ENCODE measurements around the gene TNS1.

TNS1 gene

GRCh38 chr2:217943446-217944321 is 59.1 kb downstream of the TNS1 start:
- Histone ChIP-seq H3K9ac (ENCODE audit: insufficient read length) (no peak overlapping the region), H3K36me3 (ENCODE audit: insufficient read depth, low read length) (no peaks in the 10 kb centered on the region; the same call in 1 of the 2 replicates), H3K4me3 (no peak overlapping the region), H3K9me3 (ENCODE audit: low read depth, low read length) (no peaks in the 10 kb centered on the region), H3K27ac (0 out of 2 replicates have a peak overlapping the region, but pooled peaks have one; percentile 7)
- no peak for DNase-seq (ENCODE audit: low read depth, low spot score)
- TF ChIP-seq EZH2 (IDR thresholded peaks at IDR 0.05), result no peak
- TF ChIP-seq FOXP2 (optimal IDR thresholded peaks at IDR 0.05; ENCODE audit: control extremely low read depth, extremely low read length, insufficient read depth), result no peak
- TF ChIP-seq POLR2AphosphoS5 (IDR thresholded peaks at IDR 0.05; ENCODE audit: borderline replicate concordance, low read depth, low read length), result no peak

- Histone ChIP-seq H3K9me3 (ENCODE audit: low read depth, low read length) (no peaks in the 10 kb centered on the region), H3K27ac (no peak overlapping the region), H3K9ac (ENCODE audit: insufficient read length) (no peak overlapping the region), H3K36me3 (ENCODE audit: insufficient read depth, low read length) (no peaks in the 10 kb centered on the region; the same call in 1 of the 2 replicates), H3K4me3 (no peak overlapping the region)
- no peak for DNase-seq (ENCODE audit: low read depth, low spot score)
- TF ChIP-seq FOXP2 (optimal IDR thresholded peaks at IDR 0.05; ENCODE audit: control extremely low read depth, extremely low read length, insufficient read depth), result no peak
- no peak for TF ChIP-seq EZH2 (IDR thresholded peaks at IDR 0.05)
- TF ChIP-seq POLR2AphosphoS5 (IDR thresholded peaks at IDR 0.05; ENCODE audit: borderline replicate concordance, low read depth, low read length), result no peak
Observed at GRCh38 chr2:217942731-217943335, 60.0 kb downstream of the TNS1 start.

GRCh38 chr2:217941886-217942728 is 60.7 kb downstream of the TNS1 start:
- no peak overlapping the region for H3K9ac ChIP-seq (ENCODE audit: insufficient read length)
- DNase-seq (ENCODE audit: low read depth, low spot score), result no peak
- TF ChIP-seq EZH2 (IDR thresholded peaks at IDR 0.05), result no peak
- no peak for TF ChIP-seq POLR2AphosphoS5 (IDR thresholded peaks at IDR 0.05; ENCODE audit: borderline replicate concordance, low read depth, low read length)
- no peak for TF ChIP-seq FOXP2 (optimal IDR thresholded peaks at IDR 0.05; ENCODE audit: control extremely low read depth, extremely low read length, insufficient read depth)
- H3K36me3 ChIP-seq (ENCODE audit: insufficient read depth, low read length), result no peaks in the 10 kb centered on the region; the same call in 1 of the 2 replicates
- no peak overlapping the region for H3K27ac ChIP-seq
- H3K4me3 ChIP-seq, result no peak overlapping the region
- no peaks in the 10 kb centered on the region for H3K9me3 ChIP-seq (ENCODE audit: low read depth, low read length)

- no peaks in the 10 kb centered on the region; the same call in 1 of the 2 replicates for H3K36me3 ChIP-seq (ENCODE audit: insufficient read depth, low read length)
- no peak overlapping the region for H3K4me3 ChIP-seq
- H3K27ac ChIP-seq, result no peak overlapping the region
- no peak for DNase-seq (ENCODE audit: low read depth, low spot score)
- H3K9me3 ChIP-seq (ENCODE audit: low read depth, low read length), result no peaks in the 10 kb centered on the region
- TF ChIP-seq EZH2 (IDR thresholded peaks at IDR 0.05) (no peak), POLR2AphosphoS5 (IDR thresholded peaks at IDR 0.05; ENCODE audit: borderline replicate concordance, low read depth, low read length) (no peak), FOXP2 (optimal IDR thresholded peaks at IDR 0.05; ENCODE audit: control extremely low read depth, extremely low read length, insufficient read depth) (no peak)
- H3K9ac ChIP-seq (ENCODE audit: insufficient read length), result no peak overlapping the region
Observed at GRCh38 chr2:217941339-217941738, 61.5 kb downstream of the TNS1 start.

GRCh38 chr2:217940261-217941220 is 62.3 kb downstream of the TNS1 start:
- no peaks in the 10 kb centered on the region; the same call in 1 of the 2 replicates for H3K36me3 ChIP-seq (ENCODE audit: insufficient read depth, low read length)
- H3K9me3 ChIP-seq (ENCODE audit: low read depth, low read length), result no peaks in the 10 kb centered on the region
- H3K9ac ChIP-seq (ENCODE audit: insufficient read length), result no peak overlapping the region
- no peak for TF ChIP-seq EZH2 (IDR thresholded peaks at IDR 0.05)
- TF ChIP-seq POLR2AphosphoS5 (IDR thresholded peaks at IDR 0.05; ENCODE audit: borderline replicate concordance, low read depth, low read length), result no peak
- no peak for TF ChIP-seq FOXP2 (optimal IDR thresholded peaks at IDR 0.05; ENCODE audit: control extremely low read depth, extremely low read length, insufficient read depth)
- no peak overlapping the region for H3K27ac ChIP-seq
- no peak for DNase-seq (ENCODE audit: low read depth, low spot score)
- H3K4me3 ChIP-seq, result no peak overlapping the region

GRCh38 chr2:217939629-217940245 is 63.1 kb downstream of the TNS1 start:
- no peak overlapping the region for H3K9ac ChIP-seq (ENCODE audit: insufficient read length)
- DNase-seq (ENCODE audit: low read depth, low spot score), result no peak
- H3K27ac ChIP-seq, result no peak overlapping the region
- H3K4me3 ChIP-seq, result no peak overlapping the region
- no peaks in the 10 kb centered on the region for H3K9me3 ChIP-seq (ENCODE audit: low read depth, low read length)
- no peak for TF ChIP-seq POLR2AphosphoS5 (IDR thresholded peaks at IDR 0.05; ENCODE audit: borderline replicate concordance, low read depth, low read length)
- TF ChIP-seq FOXP2 (optimal IDR thresholded peaks at IDR 0.05; ENCODE audit: control extremely low read depth, extremely low read length, insufficient read depth), result no peak
- no peak for TF ChIP-seq EZH2 (IDR thresholded peaks at IDR 0.05)
- H3K36me3 ChIP-seq (ENCODE audit: insufficient read depth, low read length), result no peaks in the 10 kb centered on the region; the same call in 1 of the 2 replicates

GRCh38 chr2:217939220-217939619 is 63.6 kb downstream of the TNS1 start:
- Histone ChIP-seq H3K9ac (ENCODE audit: insufficient read length) (no peak overlapping the region), H3K27ac (no peak overlapping the region), H3K36me3 (ENCODE audit: insufficient read depth, low read length) (no peaks in the 10 kb centered on the region), H3K9me3 (ENCODE audit: low read depth, low read length) (no peaks in the 10 kb centered on the region), H3K4me3 (no peak overlapping the region)
- no peak for TF ChIP-seq FOXP2 (optimal IDR thresholded peaks at IDR 0.05; ENCODE audit: control extremely low read depth, extremely low read length, insufficient read depth)
- no peak for TF ChIP-seq POLR2AphosphoS5 (IDR thresholded peaks at IDR 0.05; ENCODE audit: borderline replicate concordance, low read depth, low read length)
- no peak for TF ChIP-seq EZH2 (IDR thresholded peaks at IDR 0.05)
- no peak for DNase-seq (ENCODE audit: low read depth, low spot score)

Data from SK-N-MC (cell line).